Fibroblast of skin of right quadriceps (primary cell): ENCODE measurements around the gene RGS3.
"Not testable (repeated sequence)": the region's sequence is repeated elsewhere in the genome, so short reads cannot be mapped to it uniquely, and the experiment has no call there.

Experiments
- DNase-seq: peaks from one replicate; pipeline ENCODE4 v3.0.0-alpha.2; 2013

RGS3 gene

DNA sequence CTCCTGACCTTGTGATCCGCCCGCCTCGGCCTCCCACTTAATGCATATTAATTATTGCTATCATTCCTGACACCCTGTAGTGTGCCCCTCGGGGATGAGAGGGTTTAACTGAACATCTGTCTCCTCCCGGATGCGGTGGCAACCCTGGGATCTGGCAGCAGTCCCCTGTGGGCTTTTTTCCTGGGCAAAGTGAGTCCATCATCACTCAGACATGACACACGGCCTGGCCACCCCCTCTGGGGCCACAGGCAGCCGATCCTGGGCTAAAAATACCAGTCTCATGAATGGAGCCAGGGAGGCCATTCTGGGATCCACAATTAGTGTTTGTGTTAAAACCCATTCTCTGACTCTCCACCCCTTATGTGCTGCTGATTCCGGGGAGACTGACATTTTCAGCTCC is 161.2 kb downstream of the RGS3 start:
- peak; percentile 61 for DNase-seq

DNA sequence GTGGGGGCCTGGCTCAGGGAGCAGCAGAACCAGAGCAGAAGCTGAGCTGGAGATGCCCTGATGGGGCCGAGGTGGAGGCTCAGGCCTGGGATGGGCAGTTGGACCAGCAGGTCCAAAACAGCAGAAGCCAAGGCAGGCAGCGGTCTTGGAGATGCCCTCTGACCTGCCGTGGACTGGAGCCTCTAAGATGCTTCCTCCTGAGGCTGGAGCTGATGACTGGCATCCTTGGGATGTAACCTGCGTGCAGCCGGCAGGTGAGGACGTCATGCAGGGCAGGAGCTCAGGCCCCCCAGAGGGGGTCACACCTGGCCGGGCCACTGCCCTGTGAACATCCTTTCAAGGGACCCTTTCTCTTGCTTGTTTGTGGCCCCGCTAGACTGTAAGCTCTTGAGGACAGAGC is 162.0 kb downstream of the RGS3 start:
- no peak for DNase-seq

DNA sequence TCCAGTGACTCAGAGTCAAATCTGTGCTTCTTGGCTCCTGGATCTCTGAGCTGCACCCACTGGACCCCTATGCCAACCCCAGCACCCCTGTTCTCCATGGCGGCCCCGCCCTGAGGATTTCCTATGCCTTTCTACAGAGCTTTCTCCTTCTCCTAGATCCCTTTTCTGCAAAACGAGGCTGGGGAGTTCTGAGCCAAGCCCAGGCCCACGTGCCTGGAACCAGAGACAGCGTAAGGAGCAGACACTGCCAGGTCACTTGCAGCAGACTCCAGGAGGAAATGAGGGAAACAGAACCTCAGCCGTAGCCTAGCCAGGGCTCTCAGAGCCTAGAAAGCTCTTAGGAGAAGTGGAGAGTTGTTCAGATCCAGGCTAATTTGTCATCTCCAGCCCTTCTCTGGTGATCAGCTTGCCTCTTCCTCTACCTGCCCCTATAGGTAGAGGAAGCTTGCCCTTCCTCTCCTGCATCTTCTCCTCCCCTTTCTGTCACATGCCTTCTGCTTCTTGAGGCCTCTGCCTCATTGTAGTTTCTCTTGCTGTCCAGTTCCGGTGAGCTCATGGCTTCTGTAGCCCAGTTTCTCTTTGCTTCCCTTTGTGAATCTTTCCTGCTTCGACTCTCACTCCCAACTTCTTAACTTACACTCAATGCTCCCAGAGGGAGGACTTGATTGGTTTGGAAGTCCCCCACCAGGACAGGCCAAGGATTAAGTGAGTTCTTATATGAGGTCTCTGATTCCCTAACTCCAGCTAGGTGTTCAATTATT is 163.4 kb downstream of the RGS3 start:
- no peak for DNase-seq

DNA sequence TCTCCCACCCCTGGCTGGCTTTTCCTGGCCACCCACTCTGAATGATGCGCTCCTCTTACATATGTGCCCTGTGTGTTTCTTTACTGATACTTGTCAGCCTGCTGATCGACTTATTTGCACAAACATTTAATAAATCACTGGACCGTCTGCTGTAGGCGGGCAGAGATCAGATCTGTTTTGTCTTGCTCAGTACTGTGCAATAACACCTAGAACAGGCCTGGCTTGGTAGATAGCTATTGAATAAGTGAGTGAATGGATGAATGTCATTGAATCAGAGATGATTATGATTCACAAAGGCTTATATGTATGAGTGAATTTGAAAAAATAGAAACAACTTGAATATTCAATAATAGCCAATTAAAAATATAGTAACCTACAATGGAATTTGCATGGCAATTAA is 165.1 kb downstream of the RGS3 start:
- no peak for DNase-seq

DNA sequence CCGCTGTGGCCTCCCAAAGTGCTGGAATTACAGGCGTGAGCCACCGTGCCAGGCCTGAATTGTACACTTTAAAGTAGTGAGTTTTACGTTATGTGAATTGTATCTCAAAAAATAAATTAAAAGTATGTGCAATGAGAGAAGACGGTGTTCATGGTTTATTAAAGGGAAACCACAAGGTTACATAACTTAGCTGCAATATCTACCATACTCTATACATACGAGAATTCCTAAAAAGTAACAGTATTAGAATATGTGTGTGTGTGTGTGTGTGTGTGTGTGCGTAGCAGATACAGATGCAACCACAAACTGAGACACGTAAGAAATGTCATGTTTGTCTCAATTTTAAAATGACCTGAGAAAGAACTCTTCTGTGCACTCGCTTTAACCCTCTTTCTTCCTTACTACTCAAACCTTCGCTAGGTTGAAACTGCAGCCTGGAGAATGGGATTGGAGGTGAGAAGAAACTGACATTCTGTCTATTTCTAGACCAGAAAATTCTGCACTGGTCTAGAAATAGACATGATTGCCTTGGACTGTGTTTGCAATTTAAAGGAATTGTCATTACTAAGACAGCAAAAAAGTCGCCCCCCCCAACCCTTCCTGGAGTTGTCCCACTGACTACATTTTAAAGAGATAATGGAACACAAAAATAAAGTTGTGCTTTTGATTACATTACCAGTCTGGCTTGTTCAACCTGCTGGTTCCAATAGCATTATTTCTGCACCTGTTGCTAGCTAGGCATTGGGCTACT is 167.0 kb downstream of the RGS3 start:
- DNase-seq, result no peak

DNA sequence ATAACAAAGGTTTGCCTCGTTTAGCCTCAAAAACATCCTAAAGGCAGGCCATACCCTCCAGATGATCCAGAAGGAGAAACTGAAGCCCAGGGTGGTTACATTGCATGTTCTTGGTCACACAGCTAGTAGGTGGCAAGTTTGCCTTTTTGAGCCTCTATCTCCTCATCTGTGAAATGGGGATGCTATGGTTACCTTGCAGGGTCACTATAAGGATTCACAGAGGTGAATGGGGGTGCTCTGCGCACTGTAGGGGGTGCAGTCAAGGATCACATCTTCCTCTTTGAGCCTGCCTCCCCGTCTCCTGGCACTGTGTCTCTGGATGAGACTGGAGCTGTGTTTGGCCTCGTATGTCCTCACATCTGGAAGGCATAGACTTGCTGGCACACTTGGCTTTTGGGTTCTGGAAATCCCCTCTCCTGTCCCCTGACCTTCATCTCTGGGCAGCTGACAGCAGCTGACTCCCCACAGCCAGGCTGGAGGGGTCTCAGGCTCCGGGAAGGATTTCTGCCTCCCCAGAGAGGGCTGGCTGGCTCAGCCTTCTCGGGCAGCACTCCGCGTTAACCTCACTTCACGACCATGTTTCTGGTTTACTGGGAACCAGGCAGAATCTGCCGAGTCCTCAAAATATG is 167.7 kb downstream of the RGS3 start:
- no peak for DNase-seq

DNA sequence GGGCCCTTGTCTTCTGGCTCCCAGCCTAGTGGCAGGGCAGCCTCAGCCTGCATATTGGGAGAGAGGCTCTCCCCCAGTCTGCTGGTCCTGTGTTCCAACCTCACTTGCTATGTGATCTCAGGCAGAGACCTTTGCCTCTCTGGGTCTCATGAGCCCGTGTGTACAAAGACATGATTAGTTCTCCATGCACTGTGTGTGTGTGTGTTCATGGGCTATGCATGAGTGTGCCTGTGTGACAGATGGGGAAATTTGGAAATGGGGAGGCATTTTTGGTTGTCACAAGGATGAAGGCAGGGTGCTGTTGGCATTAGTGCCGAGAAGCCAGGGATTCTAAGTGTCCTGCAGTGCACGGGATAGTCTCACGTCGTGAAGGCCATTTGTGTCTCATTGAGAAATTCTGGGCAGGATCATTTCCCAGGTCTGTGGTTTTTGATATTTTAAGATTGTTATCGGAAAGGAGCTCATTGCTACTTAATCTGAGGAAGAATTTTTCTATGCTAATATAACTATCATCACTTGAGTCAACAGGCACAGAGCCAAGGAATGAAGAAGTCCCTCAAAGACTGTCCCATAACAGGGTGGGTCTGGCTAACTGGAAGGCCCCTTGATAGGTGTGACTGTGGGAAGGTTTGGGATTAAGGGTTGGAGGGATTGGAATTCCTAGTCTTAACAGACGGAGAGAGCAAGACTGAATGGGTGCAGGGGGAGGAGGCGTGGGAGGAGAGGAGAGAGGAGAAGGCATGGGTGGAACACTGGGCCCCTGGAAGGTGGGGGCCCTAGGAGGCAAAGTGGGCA is 168.5 kb downstream of the RGS3 start:
- peak; percentile 82 for DNase-seq

DNA sequence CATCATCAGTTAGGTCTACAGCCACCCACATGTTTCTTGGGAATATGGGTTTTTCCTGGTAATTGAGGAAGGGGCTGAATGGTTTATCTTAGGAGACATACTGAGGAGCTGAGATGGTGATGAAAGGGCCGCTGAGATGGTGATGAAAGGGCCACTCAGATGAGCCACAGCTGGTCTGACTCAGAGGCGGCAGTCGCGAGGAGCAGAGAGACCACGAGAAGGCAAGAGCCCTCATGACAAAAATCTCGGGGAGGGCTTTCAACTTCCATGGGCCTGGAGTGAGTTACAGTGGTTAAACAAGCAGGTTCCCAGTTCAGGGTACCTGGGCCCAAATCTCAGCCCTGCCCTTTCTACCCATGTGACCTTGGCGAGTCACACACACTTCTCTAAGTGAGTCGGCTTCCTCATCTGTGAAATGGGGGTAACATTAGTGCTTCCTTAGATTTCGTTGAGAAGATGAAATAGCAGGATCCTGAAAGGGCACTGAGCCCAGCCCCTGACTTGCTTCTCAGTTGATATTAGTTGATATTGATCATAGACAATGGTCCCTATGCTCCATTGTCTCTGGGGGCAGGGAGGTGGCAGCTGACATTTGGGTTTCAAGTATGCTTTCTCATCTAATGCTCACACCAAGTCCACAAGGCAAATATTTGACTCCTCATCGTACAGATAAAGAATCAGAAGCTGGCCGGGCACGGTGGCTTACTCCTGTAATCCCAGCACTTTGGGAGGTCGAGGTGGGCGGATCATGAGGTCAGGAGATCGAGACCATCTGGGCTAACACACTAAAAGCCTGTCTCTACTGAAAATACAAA is 169.5 kb downstream of the RGS3 start:
- peak; percentile 71 for DNase-seq

DNA sequence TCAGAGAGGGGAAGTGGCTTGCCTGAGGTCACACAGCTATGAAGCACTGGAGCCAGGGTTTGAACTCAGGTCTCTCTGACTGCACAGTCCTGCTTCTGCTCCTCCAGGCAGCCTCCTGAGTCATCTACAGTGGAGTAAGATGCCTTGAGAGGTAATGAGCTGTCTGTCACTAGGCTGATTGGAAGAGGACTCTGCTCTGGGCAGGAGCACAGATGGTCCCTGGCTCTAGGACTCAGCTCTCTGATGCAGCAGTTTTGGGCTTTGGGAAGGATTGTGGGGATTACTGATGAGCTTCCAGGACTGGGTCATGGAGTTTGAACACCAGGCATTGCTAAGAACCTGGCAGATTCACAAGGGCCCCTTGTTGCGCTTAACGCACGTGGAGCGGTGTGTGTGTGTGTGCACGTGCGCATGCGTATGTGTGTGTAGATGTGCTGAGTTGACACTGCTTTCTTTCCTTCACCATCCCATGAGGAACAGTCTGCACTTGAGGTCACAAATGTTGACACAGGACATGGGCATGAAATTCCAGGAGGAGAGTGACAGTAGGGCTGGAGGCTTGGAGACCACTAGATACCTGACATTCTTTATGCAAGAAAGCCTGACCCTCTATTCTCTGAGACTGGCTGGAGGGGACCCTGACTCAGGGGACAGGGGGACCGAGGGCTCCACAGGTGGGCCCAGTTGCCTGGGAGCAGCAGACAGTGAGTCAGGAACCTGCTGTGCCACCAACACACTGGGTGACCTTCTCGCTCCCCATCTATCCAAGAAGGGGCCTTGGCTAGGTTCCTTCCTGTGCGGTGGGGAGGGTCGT is 170.5 kb downstream of the RGS3 start:
- no peak for DNase-seq

DNA sequence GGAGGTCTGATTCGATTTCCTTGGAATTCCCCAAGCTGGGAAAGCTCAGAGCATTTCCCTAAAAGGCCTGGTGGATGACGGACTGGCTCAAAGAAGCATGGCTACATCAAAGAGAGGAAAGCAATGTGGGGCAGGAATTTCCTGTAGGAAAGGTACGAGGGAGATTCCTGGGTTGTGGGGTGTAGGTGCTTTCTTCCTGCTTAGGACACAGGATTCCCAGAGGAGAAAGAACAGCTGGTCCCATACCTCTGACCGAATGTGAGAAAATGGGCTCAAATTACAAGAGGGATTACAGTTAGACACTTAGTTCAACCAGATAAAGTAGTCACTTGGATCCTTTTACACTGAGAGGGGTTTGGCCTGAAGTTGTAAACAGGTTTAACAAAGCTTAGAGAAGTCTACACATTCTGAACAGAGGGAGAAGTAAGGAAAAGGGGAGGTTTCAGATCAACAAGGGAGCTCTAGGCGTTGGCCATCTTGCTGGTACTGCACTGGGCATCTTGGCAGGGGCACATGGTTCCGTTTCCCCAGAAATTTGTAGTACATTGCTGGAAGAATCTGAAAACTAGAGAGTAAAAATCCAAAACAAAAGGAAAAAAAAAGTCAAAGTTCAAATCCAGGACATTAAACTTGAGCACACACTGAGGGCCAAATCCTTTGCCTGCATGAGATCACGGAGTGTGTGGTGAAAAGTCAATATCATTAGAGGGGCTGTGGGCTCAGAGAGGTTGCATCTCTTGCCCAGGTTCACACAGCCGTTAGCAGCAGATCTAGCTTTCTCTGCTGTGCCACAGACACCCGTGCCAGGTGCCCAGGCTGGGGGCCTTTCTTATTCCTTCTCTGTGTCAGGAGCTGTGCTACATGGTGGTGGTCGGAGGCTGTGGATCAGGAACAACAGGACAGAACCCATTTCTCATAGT is 171.3 kb downstream of the RGS3 start:
- DNase-seq, result no peak

DNA sequence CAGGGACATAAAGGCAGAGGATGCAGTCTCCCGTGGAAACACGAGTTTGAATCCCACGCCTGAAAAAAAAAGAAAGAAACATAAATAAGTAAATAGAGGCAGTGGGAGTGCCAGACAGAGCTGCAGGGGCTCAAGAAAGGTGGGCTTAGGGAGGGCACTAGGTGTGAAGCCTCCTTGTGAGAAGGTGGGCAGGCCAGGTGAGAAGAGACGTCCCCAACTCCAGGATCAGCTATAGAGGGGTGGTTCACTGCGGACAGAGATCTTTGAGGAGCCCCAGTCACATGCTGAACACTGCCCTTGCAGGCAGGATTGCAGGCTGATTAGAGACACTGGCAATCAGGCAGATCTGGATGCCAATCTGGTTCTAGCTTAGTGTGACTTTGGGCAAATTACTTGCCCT is 172.1 kb downstream of the RGS3 start:
- DNase-seq, result no peak

DNA sequence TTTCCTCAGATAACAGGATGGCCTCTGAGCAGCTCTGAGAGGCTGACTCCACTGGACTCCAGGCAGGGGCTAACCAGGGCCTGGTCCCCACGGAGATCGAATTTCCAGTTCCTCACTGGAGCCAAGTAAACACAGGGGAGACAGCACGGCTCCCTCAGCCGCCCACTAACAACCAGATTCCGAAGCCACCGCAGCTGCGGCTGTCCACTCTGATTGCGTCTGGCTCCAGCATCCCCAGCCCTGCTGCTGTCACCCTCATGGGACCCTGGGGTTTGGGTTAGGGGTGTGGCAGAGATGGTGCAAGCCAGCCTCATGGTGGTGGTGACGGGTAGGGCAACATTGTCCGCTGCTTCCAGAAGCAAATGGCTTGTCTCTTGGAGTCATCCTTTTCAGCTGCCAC is 172.6 kb downstream of the RGS3 start:
- no peak for DNase-seq

DNA sequence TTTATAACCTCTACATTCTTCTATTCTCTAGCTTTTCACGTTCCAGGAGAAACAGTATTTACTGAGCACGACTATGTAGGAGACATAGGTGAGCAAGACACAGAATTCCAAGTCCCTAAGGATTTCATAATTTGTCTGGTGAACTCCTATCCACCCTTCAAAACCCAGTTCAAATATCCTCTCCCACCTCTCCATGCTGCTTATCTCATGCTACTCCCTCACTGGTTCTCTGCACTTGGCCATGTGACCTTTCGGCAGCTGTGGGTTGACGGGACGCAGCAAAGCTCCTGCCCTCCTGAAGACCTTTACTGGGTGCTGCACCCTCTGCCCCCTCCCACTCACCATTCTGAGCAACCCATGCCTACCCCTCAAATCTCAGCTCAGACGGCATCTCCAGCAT is 173.2 kb downstream of the RGS3 start:
- no peak for DNase-seq

DNA sequence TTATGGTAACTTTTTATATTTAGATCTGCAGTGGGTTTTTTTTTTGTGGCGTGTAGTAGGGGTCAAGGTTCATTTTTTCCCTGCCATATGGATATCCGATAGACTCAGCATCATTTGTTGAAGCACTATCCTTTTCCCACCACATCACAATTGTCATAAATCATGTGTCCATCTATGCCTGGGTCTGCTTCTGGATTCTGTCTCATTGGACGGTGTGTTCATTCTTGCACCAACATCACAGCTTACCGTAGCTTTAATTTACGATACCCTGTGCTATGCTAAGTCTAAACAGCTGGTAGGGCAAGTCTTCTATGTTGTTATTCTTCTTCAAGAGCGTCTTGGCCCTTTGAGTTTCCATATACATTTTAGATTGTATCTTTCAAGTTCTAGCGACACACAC is 175.0 kb downstream of the RGS3 start:
- DNase-seq, result no peak

DNA sequence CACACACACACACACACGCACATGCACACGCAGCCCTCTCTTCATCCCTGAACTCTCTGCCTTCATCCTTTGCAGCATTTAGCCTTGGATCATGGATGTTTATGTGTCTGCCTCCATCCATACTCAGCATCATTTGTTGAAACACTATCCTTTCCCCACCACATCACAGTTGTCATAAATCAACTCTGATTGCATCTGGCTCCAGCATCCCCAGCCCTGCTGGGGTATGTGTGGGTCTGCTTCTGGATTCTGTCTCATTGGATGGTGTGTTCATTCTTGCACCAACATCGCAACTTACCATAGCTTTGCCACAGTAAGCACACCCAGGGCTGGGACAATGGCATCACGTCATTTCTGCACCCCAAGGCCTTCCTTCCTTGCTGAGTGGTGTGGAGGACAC is 175.4 kb downstream of the RGS3 start:
- no peak for DNase-seq

DNA sequence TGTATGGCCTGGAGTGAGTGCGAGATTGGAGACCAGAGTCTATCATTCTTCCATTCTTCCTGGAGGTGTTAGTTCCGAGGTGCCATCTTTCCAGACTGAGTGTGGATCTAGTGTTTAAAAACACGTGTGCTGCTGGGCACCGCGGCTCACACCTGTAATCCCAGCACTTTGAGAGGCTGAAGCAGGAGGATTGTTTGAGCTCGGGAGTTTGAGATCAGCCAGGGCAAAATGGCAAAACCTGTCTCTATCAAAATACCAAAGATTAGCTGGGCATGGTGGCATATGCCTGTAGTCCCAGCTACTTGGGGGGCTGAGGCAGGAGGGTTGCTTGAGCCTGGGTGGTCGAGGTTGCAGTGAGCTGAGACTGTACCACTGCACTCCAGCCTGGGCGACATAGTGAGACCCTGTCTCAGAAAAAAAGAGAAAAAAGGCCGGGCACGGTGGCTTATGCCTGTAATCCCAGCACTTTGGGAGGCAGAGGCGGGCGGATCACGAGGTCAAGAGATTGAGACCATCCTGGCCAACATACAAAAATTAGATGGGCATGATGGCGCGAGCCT is 176.0 kb downstream of the RGS3 start:
- DNase-seq, result not testable (repeated sequence)

DNA sequence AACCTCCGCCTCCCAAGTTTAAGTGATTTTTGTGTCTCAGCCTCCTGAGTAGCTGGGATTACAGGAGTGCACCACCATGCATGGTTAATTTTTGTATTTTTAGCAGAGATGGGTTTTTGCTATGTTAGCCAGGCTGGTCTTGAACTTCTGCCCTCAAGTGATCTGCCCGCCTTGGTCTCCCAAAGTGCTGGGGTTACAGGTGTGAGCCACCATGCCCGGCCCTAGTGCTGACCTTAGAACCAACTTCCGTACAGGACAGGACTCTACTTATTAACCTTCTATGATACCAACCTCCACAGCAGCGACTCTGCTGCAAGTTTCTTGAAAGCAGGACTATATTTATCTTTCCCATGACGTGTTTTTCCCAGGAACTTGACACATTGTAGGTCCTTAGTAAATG is 176.9 kb downstream of the RGS3 start:
- no peak for DNase-seq

DNA sequence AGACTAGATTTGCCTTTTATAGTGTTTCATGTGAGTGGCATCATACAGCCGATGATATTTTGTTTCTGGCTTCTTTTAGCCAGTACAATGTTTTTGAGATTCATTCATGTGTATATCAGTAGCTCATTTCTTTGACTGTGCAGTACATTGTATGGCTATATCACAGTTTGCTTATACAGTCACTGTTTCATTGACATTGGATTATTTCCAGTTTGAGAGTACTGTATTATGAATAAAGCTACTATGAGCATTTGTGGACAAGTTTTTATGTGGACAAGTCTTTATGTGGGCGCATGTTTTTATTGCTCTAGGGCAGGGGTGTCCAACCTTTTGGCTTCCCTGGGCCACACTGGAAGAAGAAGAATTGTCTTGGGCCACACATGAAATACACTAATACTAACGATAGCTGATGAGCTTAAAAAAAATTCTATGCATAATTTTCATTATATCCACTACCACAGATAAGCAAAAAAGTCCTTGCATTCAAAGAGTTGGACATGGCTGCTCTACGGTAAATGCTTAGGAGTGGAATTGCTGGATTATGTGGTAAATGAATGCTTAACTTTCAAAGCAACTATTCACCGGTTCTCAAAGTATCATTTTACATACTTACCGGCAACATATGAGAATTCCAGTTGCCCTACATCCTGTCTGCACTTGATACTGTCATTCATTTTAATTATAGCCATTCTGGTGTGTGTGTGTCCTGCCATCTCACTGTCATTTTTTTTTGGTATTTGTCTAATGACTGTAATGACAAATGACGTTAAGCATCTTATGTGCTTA is 177.8 kb downstream of the RGS3 start:
- no peak for DNase-seq

DNA sequence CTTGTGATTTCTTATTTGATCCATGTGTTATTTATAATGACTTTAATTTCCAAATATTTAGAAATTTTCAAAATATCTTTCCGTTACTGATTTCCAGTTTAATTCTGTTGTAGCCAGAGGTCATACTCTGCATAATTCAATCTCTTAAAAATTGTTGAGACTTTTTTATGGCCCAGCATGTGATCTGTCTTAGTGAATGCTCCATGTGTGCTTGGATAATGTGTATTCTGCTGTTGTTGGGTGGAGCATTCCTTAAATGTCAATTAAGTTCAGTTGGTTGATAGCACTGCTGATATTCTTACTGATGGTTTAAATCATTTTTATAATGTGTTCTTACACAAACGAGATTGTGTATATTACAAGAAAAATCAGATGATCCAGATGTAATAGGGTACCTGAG is 180.8 kb downstream of the RGS3 start:
- no peak for DNase-seq
